HL-60 (cell line): ENCODE data around the gene NUF2.

Experiments
- CTCF ChIP-seq: IDR thresholded peaks from one replicate; pipeline ENCODE4 v1.5.1; 2011; ENCODE audit warnings: low read length, control low read depth, inconsistent platforms; ENCODE audit not compliant: insufficient read depth
- GABPA ChIP-seq: IDR thresholded peaks from 2 replicates; pipeline ENCODE4 v1.6.1; 2012; ENCODE audit warnings: low read depth
- POLR2AphosphoS5 ChIP-seq: IDR thresholded peaks from 2 replicates; pipeline ENCODE4 v1.6.1; 2012; ENCODE audit warnings: low read depth
- REST ChIP-seq: IDR thresholded peaks from 2 replicates; pipeline ENCODE4 v1.6.1; 2012; ENCODE audit warnings: low read depth; ENCODE audit not compliant: insufficient replicate concordance

- TF ChIP-seq CTCF (no peak), POLR2AphosphoS5 (no peak), REST (no peak), GABPA (no peak)
Observed at GRCh38 chr1:163300568-163300967, 21.2 kb upstream of the NUF2 start.
